T-helper 17 cell (primary cell): Measurements from ENCODE around the gene MPPED2. TPM values are rescaled to one million over a fixed set of nuclear protein-coding genes. Genes with fewer than 3 reads are reported as not detected.
"Not testable (repeated sequence)": the region's sequence is repeated elsewhere in the genome, so short reads cannot be mapped to it uniquely, and the experiment has no call there.

Experiments used
- ATAC-seq: fragments of 150-1000 bp; cut with Tn5 transposase; 2 replicates; pipeline ENCODE4 v1.10.0; 2021; ENCODE audit warnings: mild to moderate bottlenecking, moderate library complexity
- DNase-seq, 3 donors: peaks; one replicate each; pipeline versions ENCODE4 v3.0.0 to v3.0.0-alpha.2; 2020 to 2021
- H3K9me3 ChIP-seq: one replicate; pipeline ENCODE4 v1.7.0; 2013; ENCODE audit warnings: low read length, mild to moderate bottlenecking; ENCODE audit not compliant: control insufficient read depth, poor library complexity, severe bottlenecking
- H3K27ac Mint-ChIP-seq: one replicate; pipeline ENCODE4 v1.8.0; 2022; ENCODE audit warnings: mild to moderate bottlenecking, moderate library complexity, mixed read lengths
- H3K27me3 Mint-ChIP-seq: one replicate; pipeline ENCODE4 v1.8.0; 2022; ENCODE audit warnings: mixed read lengths
- H3K36me3 Mint-ChIP-seq: one replicate; pipeline ENCODE4 v1.8.0; 2022; ENCODE audit warnings: low read depth, mixed read lengths
- H3K4me1 Mint-ChIP-seq: one replicate; pipeline ENCODE4 v1.8.0; 2022; ENCODE audit warnings: mild to moderate bottlenecking, mixed read lengths
- H3K4me3 Mint-ChIP-seq: one replicate; pipeline ENCODE4 v1.8.0; 2022; ENCODE audit warnings: mild to moderate bottlenecking, moderate library complexity, mixed read lengths
- total RNA-seq, 4 donors: library from RNA in 2 of 4; stranded (reverse) in 2 of 4; gene quantifications; one replicate each; pipeline ENCODE4 v1.2.3 and lab custom pipeline; 2022 to 2026

Gene MPPED2
- total RNA-seq, 2 donors from 2014 or later: 0.42 TPM; not detected in 1

GRCh38 chr11:30565027-30565426 is 21.1 kb downstream of the MPPED2 start:
- Mint-ChIP-seq H3K4me3 (no peak overlapping the region), H3K4me1 (no peaks in the 10 kb centered on the region), H3K27ac (no peak overlapping the region), H3K27me3 (no peaks in the 10 kb centered on the region), H3K36me3 (no peaks in the 10 kb centered on the region)
- ATAC-seq (no peak), DNase-seq (no peak)
- H3K9me3 ChIP-seq: peaks cover 2% of the 10 kb centered on the region

- no peak for DNase-seq
- H3K36me3 Mint-ChIP-seq: no peaks in the 10 kb centered on the region
- no peak for ATAC-seq
- H3K4me3 Mint-ChIP-seq: no peak overlapping the region
- no peak overlapping the region for H3K27ac Mint-ChIP-seq
- no peaks in the 10 kb centered on the region for H3K4me1 Mint-ChIP-seq
- H3K9me3 ChIP-seq: peaks cover 3% of the 10 kb centered on the region
- no peaks in the 10 kb centered on the region for H3K27me3 Mint-ChIP-seq
These were observed 24.3 kb downstream of the MPPED2 start for GRCh38 chr11:30561691-30562415.

- H3K4me3 Mint-ChIP-seq: no peak overlapping the region
- no peak for DNase-seq
- H3K4me1 Mint-ChIP-seq: no peaks in the 10 kb centered on the region
- H3K27me3 Mint-ChIP-seq: no peaks in the 10 kb centered on the region
- H3K36me3 Mint-ChIP-seq: no peaks in the 10 kb centered on the region
- no peak for ATAC-seq
- no peak overlapping the region for H3K27ac Mint-ChIP-seq
- H3K9me3 ChIP-seq: peaks cover 3% of the 10 kb centered on the region
These were observed 25.7 kb downstream of the MPPED2 start for GRCh38 chr11:30560206-30561106.

- DNase-seq: no peak
- Mint-ChIP-seq H3K4me3 (no peak overlapping the region), H3K36me3 (no peaks in the 10 kb centered on the region), H3K4me1 (no peaks in the 10 kb centered on the region), H3K27ac (no peak overlapping the region), H3K27me3 (no peaks in the 10 kb centered on the region)
- ATAC-seq: no peak
- H3K9me3 ChIP-seq: peaks cover 3% of the 10 kb centered on the region
These were observed 27.1 kb downstream of the MPPED2 start for GRCh38 chr11:30559004-30559403.

- H3K9me3 ChIP-seq, H3K27me3 Mint-ChIP-seq, H3K36me3 Mint-ChIP-seq, ATAC-seq, H3K4me1 Mint-ChIP-seq, H3K27ac Mint-ChIP-seq, H3K4me3 Mint-ChIP-seq, DNase-seq: not testable (repeated sequence)
These were observed 31.6 kb downstream of the MPPED2 start for GRCh38 chr11:30554587-30554986.

GRCh38 chr11:30553521-30554110 is 32.5 kb downstream of the MPPED2 start:
- Mint-ChIP-seq H3K4me1 (no peaks in the 10 kb centered on the region), H3K36me3 (no peaks in the 10 kb centered on the region), H3K27ac (no peak overlapping the region), H3K27me3 (no peaks in the 10 kb centered on the region), H3K4me3 (no peak overlapping the region)
- ATAC-seq (no peak), DNase-seq (no peak)
- H3K9me3 ChIP-seq: no peaks in the 10 kb centered on the region

GRCh38 chr11:30552839-30553238 is 33.3 kb downstream of the MPPED2 start:
- no peaks in the 10 kb centered on the region for H3K9me3 ChIP-seq
- DNase-seq (no peak), ATAC-seq (no peak)
- no peak overlapping the region for H3K27ac Mint-ChIP-seq
- no peaks in the 10 kb centered on the region for H3K4me1 Mint-ChIP-seq
- H3K27me3 Mint-ChIP-seq: no peaks in the 10 kb centered on the region
- H3K4me3 Mint-ChIP-seq: no peak overlapping the region
- no peaks in the 10 kb centered on the region for H3K36me3 Mint-ChIP-seq

- Mint-ChIP-seq H3K4me3 (no peak overlapping the region), H3K36me3 (no peaks in the 10 kb centered on the region), H3K27me3 (no peaks in the 10 kb centered on the region), H3K27ac (no peak overlapping the region), H3K4me1 (no peaks in the 10 kb centered on the region)
- DNase-seq (no peak), ATAC-seq (no peak)
- H3K9me3 ChIP-seq: no peaks in the 10 kb centered on the region
These were observed 36.1 kb downstream of the MPPED2 start for GRCh38 chr11:30550022-30550542.

GRCh38 chr11:30549565-30549964 is 36.6 kb downstream of the MPPED2 start:
- no peaks in the 10 kb centered on the region for H3K4me1 Mint-ChIP-seq
- H3K27ac Mint-ChIP-seq: no peak overlapping the region
- no peaks in the 10 kb centered on the region for H3K9me3 ChIP-seq
- no peaks in the 10 kb centered on the region for H3K27me3 Mint-ChIP-seq
- no peak for DNase-seq
- ATAC-seq: no peak
- H3K4me3 Mint-ChIP-seq: no peak overlapping the region
- no peaks in the 10 kb centered on the region for H3K36me3 Mint-ChIP-seq

- Mint-ChIP-seq H3K36me3 (no peaks in the 10 kb centered on the region), H3K4me3 (no peak overlapping the region), H3K27ac (no peak overlapping the region), H3K4me1 (no peaks in the 10 kb centered on the region), H3K27me3 (no peaks in the 10 kb centered on the region)
- ATAC-seq (no peak), DNase-seq (no peak)
- H3K9me3 ChIP-seq: no peaks in the 10 kb centered on the region
These were observed 39.8 kb downstream of the MPPED2 start for GRCh38 chr11:30546334-30546733.

GRCh38 chr11:30545507-30545906 is 40.6 kb downstream of the MPPED2 start:
- no peak for DNase-seq
- H3K27ac Mint-ChIP-seq: no peak overlapping the region
- no peaks in the 10 kb centered on the region for H3K4me1 Mint-ChIP-seq
- no peaks in the 10 kb centered on the region for H3K36me3 Mint-ChIP-seq
- no peaks in the 10 kb centered on the region for H3K27me3 Mint-ChIP-seq
- H3K9me3 ChIP-seq: no peaks in the 10 kb centered on the region
- ATAC-seq: no peak
- no peak overlapping the region for H3K4me3 Mint-ChIP-seq

- no peak for DNase-seq
- H3K27ac Mint-ChIP-seq: no peak overlapping the region
- H3K4me3 Mint-ChIP-seq: no peak overlapping the region
- no peaks in the 10 kb centered on the region for H3K36me3 Mint-ChIP-seq
- no peaks in the 10 kb centered on the region for H3K27me3 Mint-ChIP-seq
- H3K9me3 ChIP-seq: no peaks in the 10 kb centered on the region
- H3K4me1 Mint-ChIP-seq: no peaks in the 10 kb centered on the region
- no peak for ATAC-seq
These were observed 43.1 kb downstream of the MPPED2 start for GRCh38 chr11:30543066-30543465.

- no peak for ATAC-seq
- no peak overlapping the region for H3K27ac Mint-ChIP-seq
- no peaks in the 10 kb centered on the region for H3K9me3 ChIP-seq
- no peak overlapping the region for H3K4me3 Mint-ChIP-seq
- H3K4me1 Mint-ChIP-seq: no peaks in the 10 kb centered on the region
- DNase-seq: no peak
- H3K27me3 Mint-ChIP-seq: no peaks in the 10 kb centered on the region
- H3K36me3 Mint-ChIP-seq: no peaks in the 10 kb centered on the region
These were observed 45.4 kb downstream of the MPPED2 start for GRCh38 chr11:30540781-30541180.
